ENCODE results near the gene ZNF396. TPM values are rescaled to one million over a fixed set of nuclear protein-coding genes. Genes with fewer than 3 reads are reported as not detected.

The ZNF396 gene
- total and polyA plus RNA-seq, 4 donors: 4.3 to 6.8 (median 5.8) TPM

DNA sequence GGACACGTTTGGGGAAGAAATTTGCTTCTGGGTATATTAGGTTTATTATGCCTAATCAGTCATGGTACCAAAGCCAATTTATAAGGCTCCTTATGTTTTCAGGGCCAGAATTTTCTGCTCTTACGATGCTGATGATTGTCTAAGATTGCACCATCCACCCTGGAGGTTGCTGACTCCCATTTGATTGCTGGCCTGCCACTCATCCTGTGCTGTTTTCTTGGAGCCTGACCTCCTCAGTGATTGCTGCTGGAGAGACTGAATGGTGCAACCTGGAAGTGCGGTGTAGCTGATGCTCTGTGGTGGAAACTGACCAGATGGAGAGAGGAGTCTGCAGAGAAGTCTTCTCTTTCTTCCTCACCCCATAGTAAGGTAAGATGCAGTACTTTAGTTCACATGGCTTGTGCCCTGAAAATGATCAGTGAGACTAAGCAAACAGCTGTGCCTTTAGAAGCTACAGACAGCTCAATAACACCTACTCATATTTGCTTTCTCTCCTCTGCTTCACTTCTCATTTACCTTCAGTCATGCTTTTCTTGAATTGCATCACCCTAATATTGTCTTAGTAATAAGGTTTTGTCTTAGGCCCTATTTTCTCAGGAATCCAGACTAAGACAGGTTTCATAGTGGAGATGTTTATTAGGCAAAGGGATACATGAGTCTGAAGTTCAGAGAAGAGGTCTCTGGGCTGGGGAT, 50.3 kb downstream of the ZNF396 start:
- H3K27me3 ChIP-seq (ENCODE audit: control insufficient read depth, insufficient read depth, low read length): no peaks in the 10 kb centered on the region
- H3K4me3 ChIP-seq (ENCODE audit: low read depth, low read length): no peak overlapping the region
- H3K9me3 ChIP-seq (ENCODE audit: control insufficient read depth, insufficient read depth, low read length): no peaks in the 10 kb centered on the region
- H3K27ac ChIP-seq (ENCODE audit: low read depth, low read length): no peak overlapping the region
- H3K36me3 ChIP-seq (ENCODE audit: control insufficient read depth, insufficient read depth, low read length): no peaks in the 10 kb centered on the region
- H3K4me1 ChIP-seq (ENCODE audit: control insufficient read depth, insufficient read depth, low read length): no peaks in the 10 kb centered on the region
- no CpG with 5 or more reads among the region's 3 CpGs for WGBS (ENCODE audit: insufficient coverage)
- DNase-seq (ENCODE audit: low read depth in 4 of 6, low spot score in 6 of 6): no peak

DNA sequence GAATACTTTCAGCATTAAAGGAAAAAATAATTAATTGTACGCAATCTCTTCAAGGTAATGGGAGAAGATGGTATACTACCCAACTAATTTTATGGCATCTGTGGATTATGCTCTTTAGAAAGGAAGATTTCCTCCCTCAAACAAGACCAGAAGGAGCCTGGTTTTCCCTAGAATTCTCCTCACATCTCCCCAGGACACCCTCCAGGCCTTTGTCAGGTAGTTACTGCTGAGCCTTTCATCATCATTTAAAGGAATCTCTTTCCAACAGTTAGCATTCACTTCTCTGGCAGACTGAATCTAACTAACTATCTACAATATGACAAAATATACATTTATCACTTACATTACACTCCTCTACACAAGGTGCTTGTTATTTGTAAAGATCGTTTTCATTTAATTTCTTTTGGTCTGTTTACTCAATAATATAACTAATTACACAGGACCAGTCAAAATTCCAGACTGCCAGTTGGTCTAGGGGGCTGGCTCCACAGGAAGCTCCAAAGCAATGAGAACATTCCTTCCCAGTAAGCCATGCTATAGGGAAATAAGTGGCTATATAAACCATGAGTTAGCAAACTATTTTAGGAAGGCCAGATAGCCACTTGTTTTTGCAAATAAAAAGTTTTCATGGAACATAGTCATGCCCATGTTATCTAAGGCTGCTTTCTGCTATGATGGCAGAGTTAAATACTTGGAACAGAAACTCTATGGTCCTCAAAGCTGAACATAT, 52.0 kb downstream of the ZNF396 start:
- H3K27me3 ChIP-seq (ENCODE audit: control insufficient read depth, insufficient read depth, low read length): no peaks in the 10 kb centered on the region

DNA sequence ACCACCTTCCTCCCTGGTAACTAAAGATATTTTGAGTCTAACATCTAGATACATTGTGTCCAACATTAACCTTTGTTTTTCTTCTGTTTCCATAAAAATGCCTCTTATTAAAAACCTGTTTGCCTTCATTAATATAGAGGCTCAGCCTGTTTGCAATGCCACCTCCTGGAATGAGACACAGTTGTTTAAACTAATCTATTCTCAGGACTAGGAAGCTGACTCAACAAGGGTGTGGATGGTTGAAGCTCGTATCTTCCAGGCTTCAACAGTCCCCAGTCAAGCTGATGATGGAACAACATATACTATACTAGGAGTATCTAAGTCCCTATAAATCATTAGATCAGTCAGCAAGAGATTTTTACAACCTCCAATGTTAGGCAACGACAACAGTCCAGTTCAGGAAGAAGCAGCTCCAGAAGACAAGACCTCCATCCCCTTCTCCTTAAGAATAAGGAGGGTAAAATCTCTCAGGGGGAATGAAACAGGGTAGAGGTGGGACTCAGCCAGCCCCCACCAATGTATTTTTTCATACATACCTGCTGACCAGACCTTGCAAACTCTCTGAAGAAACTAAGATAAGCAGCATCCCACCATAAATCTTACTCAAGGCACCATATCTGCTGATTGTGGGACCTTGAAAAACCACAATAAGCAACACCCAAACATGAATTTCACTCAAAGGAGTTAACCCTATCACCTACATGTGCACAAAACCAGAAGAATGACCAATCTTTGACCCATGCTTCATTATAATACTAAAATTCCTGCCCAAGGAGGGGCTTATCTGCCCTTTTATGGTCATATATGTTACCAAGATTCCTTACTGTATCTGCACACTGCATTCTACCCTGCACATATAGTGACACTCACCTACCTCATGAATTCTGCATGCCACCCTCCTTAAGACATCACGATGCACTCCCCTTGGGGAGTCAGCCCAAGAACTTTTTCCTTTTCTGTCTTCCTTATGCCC, 54.4 kb downstream of the ZNF396 start:
- no peaks in the 10 kb centered on the region for H3K4me1 ChIP-seq (ENCODE audit: control insufficient read depth, insufficient read depth, low read length)
- no peak overlapping the region for H3K4me3 ChIP-seq (ENCODE audit: low read depth, low read length)
- no peak overlapping the region for H3K27ac ChIP-seq (ENCODE audit: low read depth, low read length)
- H3K9me3 ChIP-seq (ENCODE audit: control insufficient read depth, insufficient read depth, low read length): no peaks in the 10 kb centered on the region
- 100% methylated on average over 1 of the region's 3 CpGs for WGBS (ENCODE audit: insufficient coverage)
- no peaks in the 10 kb centered on the region for H3K36me3 ChIP-seq (ENCODE audit: control insufficient read depth, insufficient read depth, low read length)
- DNase-seq (ENCODE audit: low read depth in 4 of 6, low spot score in 6 of 6): no peak
- H3K27me3 ChIP-seq (ENCODE audit: control insufficient read depth, insufficient read depth, low read length): no peaks in the 10 kb centered on the region

More for the DNA sequence above, 52.0 kb downstream of the ZNF396 start:
- WGBS (ENCODE audit: insufficient coverage): no CpG with 5 or more reads among the region's 2 CpGs
- H3K4me3 ChIP-seq (ENCODE audit: low read depth, low read length): no peak overlapping the region
- H3K27ac ChIP-seq (ENCODE audit: low read depth, low read length): no peak overlapping the region
- H3K4me1 ChIP-seq (ENCODE audit: control insufficient read depth, insufficient read depth, low read length): no peaks in the 10 kb centered on the region
- H3K9me3 ChIP-seq (ENCODE audit: control insufficient read depth, insufficient read depth, low read length): no peaks in the 10 kb centered on the region
- H3K36me3 ChIP-seq (ENCODE audit: control insufficient read depth, insufficient read depth, low read length): no peaks in the 10 kb centered on the region
- no peak for DNase-seq (ENCODE audit: low read depth in 4 of 6, low spot score in 6 of 6)

Other genes with a start within 250 kb of the ZNF396 start
- 10 to 100 TPM; 39.3 to 41.0 TPM for gene ZNF397, start 136.3 kb downstream of the ZNF396 start, total RNA-seq
- 10 to 100 TPM; 49.3 to 52.8 TPM for gene ZNF397, start 136.3 kb downstream of the ZNF396 start, polyA plus RNA-seq (ENCODE audit: insufficient read length in 2 of 2)
- 10 to 100 TPM; 22.7 to 30.9 TPM for gene ZSCAN30, start 87.1 kb downstream of the ZNF396 start, total RNA-seq
- 10 to 100 TPM; 33.6 to 40.3 TPM for gene ZSCAN30, start 87.1 kb downstream of the ZNF396 start, polyA plus RNA-seq (ENCODE audit: insufficient read length in 2 of 2)
- gene ZNF24, start 32.9 kb downstream of the ZNF396 start, total RNA-seq: 100 to 1,000 TPM in 1 of 2 donors, 10 to 100 TPM in 1; 57.2 to 103 TPM
- 10 to 100 TPM; 48.0 to 72.9 TPM for gene ZNF24, start 32.9 kb downstream of the ZNF396 start, polyA plus RNA-seq (ENCODE audit: insufficient read length in 2 of 2)
- gene INO80C, start 120.6 kb upstream of the ZNF396 start, total RNA-seq: 1 to 10 TPM; 8.1 to 9.1 TPM
- gene INO80C, start 120.6 kb upstream of the ZNF396 start, polyA plus RNA-seq (ENCODE audit: insufficient read length in 2 of 2): 10 to 100 TPM; 21.8 to 22.4 TPM
- gene GALNT1, start 204.4 kb upstream of the ZNF396 start, total RNA-seq: 10 to 100 TPM; 89.8 to 96.8 TPM
- 10 to 100 TPM; 57.3 to 67.8 TPM for gene GALNT1, start 204.4 kb upstream of the ZNF396 start, polyA plus RNA-seq (ENCODE audit: insufficient read length in 2 of 2)